C4-2B (cell line): ENCODE measurements around the gene CDH12.
A peak's percentile ranks its signal among the peaks of the same experiment; 100 is the strongest.
"Not testable (repeated sequence)": the region's sequence is repeated elsewhere in the genome, so short reads cannot be mapped to it uniquely, and the experiment has no call there.

Experiments used
- H3K27ac ChIP-seq: fragments of 450-650 bp; 2 replicates; pipeline ENCODE4 v1.5.1; 2017
- CTCF ChIP-seq: fragments of 450-650 bp; conservative IDR thresholded peaks from 2 replicates; pipeline ENCODE4 v1.5.1; 2017; ENCODE audit warnings: mild to moderate bottlenecking
- ZFX ChIP-seq: fragments of 450-650 bp; IDR thresholded peaks from 2 replicates; pipeline ENCODE4 v1.6.1; 2017

Gene CDH12

GRCh38 chr5:22238047-22238446, 615.1 kb downstream of the CDH12 start:
- no peak for TF ChIP-seq CTCF
- H3K27ac ChIP-seq: no peak overlapping the region

- no peak for TF ChIP-seq ZFX
- no peak for TF ChIP-seq CTCF
- no peak overlapping the region for H3K27ac ChIP-seq
Observed at GRCh38 chr5:22226423-22226822, 626.7 kb downstream of the CDH12 start.

GRCh38 chr5:22223079-22223478, 630.1 kb downstream of the CDH12 start:
- no peak for TF ChIP-seq CTCF
- no peak for TF ChIP-seq ZFX

GRCh38 chr5:22213703-22214495, 639.2 kb downstream of the CDH12 start:
- H3K27ac ChIP-seq: not testable (repeated sequence)
- peak; percentile 27 for TF ChIP-seq CTCF

More at GRCh38 chr5:22223079-22223478, 630.1 kb downstream of the CDH12 start:
- H3K27ac ChIP-seq: no peak overlapping the region

GRCh38 chr5:22212254-22212991, 640.7 kb downstream of the CDH12 start:
- H3K27ac ChIP-seq: not testable (repeated sequence)

- not testable (repeated sequence) for H3K27ac ChIP-seq
Observed at GRCh38 chr5:22208463-22208862, 644.7 kb downstream of the CDH12 start.

GRCh38 chr5:22188651-22189050, 664.5 kb downstream of the CDH12 start:
- not testable (repeated sequence) for H3K27ac ChIP-seq

- H3K27ac ChIP-seq: not testable (repeated sequence)
Observed at GRCh38 chr5:22187632-22188228, 665.4 kb downstream of the CDH12 start.

- not testable (repeated sequence) for H3K27ac ChIP-seq
Observed at GRCh38 chr5:22169226-22169625, 683.9 kb downstream of the CDH12 start.

- not testable (repeated sequence) for H3K27ac ChIP-seq
Observed at GRCh38 chr5:22168704-22169103, 684.4 kb downstream of the CDH12 start.

- not testable (repeated sequence) for H3K27ac ChIP-seq
Observed at GRCh38 chr5:22165931-22166330, 687.2 kb downstream of the CDH12 start.

GRCh38 chr5:22164910-22165748, 688.0 kb downstream of the CDH12 start:
- not testable (repeated sequence) for H3K27ac ChIP-seq

GRCh38 chr5:22156953-22157352, 696.2 kb downstream of the CDH12 start:
- H3K27ac ChIP-seq: not testable (repeated sequence)

- not testable (repeated sequence) for H3K27ac ChIP-seq
Observed at GRCh38 chr5:22154779-22155178, 698.4 kb downstream of the CDH12 start.

GRCh38 chr5:22151801-22152200, 701.3 kb downstream of the CDH12 start:
- H3K27ac ChIP-seq: not testable (repeated sequence)
